Measurements from ENCODE around the gene ATP1B3.
"Not testable (repeated sequence)": the region's sequence is repeated elsewhere in the genome, so short reads cannot be mapped to it uniquely, and the experiment has no call there.

ATP1B3 gene

GRCh38 chr3:141949972-141950371, 73.5 kb downstream of the ATP1B3 start:
- no peak for DNase-seq

DNA sequence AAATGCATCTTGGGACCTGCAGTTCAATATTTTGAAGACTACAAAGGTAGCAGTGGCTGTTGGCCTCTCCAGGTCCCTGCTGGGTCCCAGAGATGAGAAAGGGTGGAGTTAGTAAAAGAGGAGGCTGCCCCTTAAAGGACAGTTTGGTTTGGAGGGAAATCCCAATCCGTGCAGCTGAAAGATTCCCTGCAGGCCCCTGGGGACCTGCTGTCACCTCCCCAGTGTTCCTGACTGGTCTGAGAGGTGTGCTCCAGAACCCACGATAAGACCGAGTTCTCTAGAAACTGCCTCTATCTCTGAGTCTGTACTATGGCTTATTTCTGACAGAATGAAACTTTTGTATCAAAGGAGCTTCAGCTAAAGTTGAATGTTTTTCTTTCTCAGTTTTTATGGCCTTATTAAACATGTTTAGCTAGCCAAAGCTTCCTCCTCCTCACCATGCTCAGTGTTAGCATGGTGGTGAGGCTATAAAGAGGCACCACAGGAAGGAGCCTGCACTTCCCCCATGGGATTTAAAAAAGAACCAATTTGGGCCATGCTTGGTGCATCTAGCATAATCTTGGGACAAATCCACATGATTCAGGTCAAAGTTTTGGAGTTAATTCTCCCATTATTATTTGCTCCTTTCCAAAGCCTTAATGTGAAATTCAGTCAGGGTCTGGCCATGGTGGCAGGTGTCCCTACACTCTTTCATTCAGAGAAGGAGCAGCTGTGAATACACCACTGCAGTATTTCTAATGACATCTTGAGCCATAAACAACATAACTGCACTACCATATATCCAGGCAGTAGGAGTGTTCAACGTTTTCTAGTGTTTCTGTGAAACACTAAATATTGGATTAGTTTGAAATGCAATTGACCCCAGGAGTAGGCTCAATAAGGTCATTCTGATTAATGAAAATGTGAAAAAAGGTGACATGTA, 74.4 kb downstream of the ATP1B3 start:
- DNase-seq, result no peak

DNA sequence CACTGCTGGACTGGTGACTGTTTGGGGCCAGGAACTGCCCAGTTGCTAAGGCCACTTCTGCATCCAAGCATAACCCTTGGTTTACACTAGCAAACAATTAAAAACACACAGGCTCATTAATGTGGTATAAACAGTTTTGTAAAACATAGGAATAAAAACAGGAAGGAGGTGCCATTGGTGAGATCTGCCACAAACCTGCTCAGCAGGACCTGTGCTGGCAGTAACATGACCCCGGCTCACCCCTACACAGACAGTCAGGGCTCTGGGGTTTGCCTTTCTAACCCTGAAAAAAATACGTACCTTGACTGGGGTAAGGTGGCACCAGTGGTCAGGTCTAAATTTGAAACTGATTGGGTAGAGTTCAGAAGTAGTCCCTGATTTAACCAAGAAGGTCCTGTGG, 76.2 kb downstream of the ATP1B3 start:
- DNase-seq, result no peak

- DNase-seq, result no peak
Measured at GRCh38 chr3:141955175-141955574, 78.7 kb downstream of the ATP1B3 start.

GRCh38 chr3:141959589-141960554, 83.4 kb downstream of the ATP1B3 start:
- no peak for DNase-seq

GRCh38 chr3:141960731-141961130, 84.3 kb downstream of the ATP1B3 start:
- no peak for DNase-seq

DNA sequence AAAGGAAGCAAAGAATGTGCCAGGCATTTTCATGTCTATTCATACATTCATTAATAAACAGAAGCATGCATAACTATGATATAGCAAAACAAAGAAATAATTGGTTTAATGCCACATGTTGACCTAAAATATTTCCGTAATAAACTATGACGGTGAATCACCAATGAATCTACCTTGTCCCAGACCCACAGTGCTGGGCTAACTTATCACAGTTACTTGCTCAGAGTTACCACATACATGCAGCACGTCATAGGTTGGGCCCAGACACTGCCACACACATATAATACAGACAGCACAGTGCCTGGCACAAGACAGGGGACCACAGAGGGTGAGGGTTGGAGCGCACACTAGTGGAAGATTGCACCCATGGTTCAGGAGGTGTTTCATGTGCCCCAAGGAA, 86.9 kb downstream of the ATP1B3 start:
- no peak for DNase-seq

DNA sequence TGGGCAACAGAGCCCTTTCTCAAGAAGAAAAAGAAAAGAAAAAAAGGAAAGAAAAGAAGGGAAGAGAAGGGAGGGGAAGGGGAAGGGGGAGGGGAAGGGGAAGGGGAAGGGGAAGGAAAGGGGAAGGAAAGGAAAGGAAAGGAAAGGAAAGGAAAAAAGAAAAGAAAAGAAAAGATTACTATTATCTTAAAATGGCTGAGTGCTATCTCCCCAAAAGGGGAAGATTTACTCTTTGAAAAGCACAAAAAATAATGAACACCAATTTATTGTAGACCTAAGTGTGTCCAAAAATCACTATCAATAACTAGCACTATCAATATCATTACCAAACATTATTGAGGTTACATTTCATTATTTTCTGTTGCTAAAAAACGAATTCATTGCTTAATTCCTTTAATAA, 89.0 kb downstream of the ATP1B3 start:
- DNase-seq, result no peak

- no peak for DNase-seq
Measured at GRCh38 chr3:141969711-141970110, 93.3 kb downstream of the ATP1B3 start.

DNA sequence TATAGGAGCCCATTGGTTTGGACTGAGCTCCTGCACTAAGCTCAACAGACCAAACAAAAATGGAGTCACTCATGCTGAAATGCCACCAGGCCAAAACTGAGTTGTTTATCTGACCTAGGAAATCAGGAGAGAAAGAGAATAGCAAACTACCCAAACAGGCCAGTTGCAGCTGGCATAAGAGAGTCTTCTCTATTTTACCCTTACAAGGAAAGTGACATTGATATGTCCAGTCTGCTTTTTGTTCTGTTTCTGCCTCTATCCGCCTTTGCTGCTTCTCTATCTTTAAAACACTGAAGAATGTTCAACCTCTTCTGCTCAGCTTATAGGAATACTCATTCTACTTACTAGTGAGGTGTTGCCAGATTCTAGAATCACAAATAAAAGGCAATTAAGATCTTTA, 95.1 kb downstream of the ATP1B3 start:
- DNase-seq, result no peak

- DNase-seq, result no peak
Measured at GRCh38 chr3:141972399-141972798, 96.0 kb downstream of the ATP1B3 start.

DNA sequence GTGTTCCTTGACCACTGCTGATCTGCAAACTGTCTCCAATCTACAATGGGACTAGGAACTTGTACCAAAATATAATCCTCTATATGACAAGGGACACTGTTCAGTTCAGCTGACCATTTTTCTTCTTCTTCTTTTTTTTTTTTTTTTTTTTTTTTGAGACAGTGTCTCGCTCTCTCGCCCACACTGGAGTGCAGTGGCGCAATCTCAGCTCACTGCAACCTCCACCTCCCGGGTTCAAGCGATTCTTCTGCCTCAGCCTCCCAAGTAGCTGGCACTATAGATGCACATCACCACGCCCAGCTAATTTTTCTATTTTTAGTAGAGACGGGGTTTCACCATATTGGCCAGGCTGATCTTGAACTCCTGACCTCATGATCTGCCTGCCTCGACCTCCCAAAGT, 98.3 kb downstream of the ATP1B3 start:
- not testable (repeated sequence) for DNase-seq
